Colonic mucosa (tissue), 4 donors: Measurements from ENCODE around the gene TGM2. TPM values are rescaled to one million over a fixed set of nuclear protein-coding genes. Genes with fewer than 3 reads are reported as not detected.

Experiments used
- DNase-seq: peaks from one replicate; pipeline ENCODE4 v3.0.0-alpha.2; 2020
- H3K27ac ChIP-seq: fragments of 200-600 bp; one replicate; pipeline ENCODE4 v1.8.0; 2021
- H3K27me3 ChIP-seq: fragments of 200-600 bp; one replicate; pipeline ENCODE4 v1.8.0; 2021
- H3K36me3 ChIP-seq: fragments of 200-600 bp; one replicate; pipeline ENCODE4 v1.8.0; 2021
- H3K4me1 ChIP-seq: fragments of 200-600 bp; one replicate; pipeline ENCODE4 v1.8.0; 2021; ENCODE audit warnings: mild to moderate bottlenecking
- H3K4me3 ChIP-seq: fragments of 200-600 bp; one replicate; pipeline ENCODE4 v1.8.0; 2021
- H3K9ac ChIP-seq, 2 donors: one replicate each; pipeline ENCODE4 v1.7.0; 2013; ENCODE audit warnings: control low read depth in 2 of 2, low read depth in 2 of 2, low read length in 2 of 2
- H3K9me3 ChIP-seq: fragments of 200-600 bp; one replicate; pipeline ENCODE4 v1.8.0; 2021
- intact Hi-C: fragments of 100-400 bp; cut with DNase I; formaldehyde crosslinking; loops from one replicate; pipeline ENCODE4 v1.14.1; 2022
- total RNA-seq, 2 donors: library from RNA; stranded (reverse); fragmentation: NEBNext Ultra II Directional in 1 of 2; extraction: Animal tissue kit (Norgen Biotek cat#: 25700) in 1 of 2; gene quantifications; one replicate each; pipeline ENCODE4 v1.2.1, GENCODE V29; 2021
- TF ChIP-seq, protein P1 (sequence below): fragments of 200-600 bp; IDR thresholded peaks from one replicate; pipeline ENCODE4 v1.8.0; 2022; ENCODE audit warnings: antibody characterized with exemption, mild to moderate bottlenecking
- donor health status: healthy.
- donor health status: DM: no; HTN: no; CAD: no.
- donor health status: DM: no; HTN: no; CAD: no.

TGM2 gene
- total RNA-seq, 2 donors from 2014 or later: 14.5 to 32.8 TPM

DNA sequence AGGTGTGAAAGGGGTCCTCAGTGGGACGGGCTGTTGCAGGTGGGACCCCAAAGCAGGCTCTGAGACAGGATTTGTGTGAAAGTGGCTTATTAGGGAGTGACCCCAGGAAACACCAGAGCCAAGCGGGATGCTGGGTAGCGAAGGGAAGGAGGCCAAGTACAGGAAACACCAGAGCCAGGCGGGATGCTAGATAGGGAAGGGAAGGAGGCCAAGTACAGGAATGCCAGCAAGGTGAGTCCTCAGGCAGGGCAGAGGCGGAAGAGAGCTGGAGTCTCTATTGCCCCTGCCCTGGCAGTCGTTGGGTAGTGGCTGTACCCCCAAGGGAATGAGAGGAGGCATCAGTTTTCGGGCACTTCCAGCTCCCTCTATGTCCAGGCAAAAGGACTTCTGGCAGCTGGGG is 30.5 kb upstream of the TGM2 start:
- TF ChIP-seq, protein P1, sequence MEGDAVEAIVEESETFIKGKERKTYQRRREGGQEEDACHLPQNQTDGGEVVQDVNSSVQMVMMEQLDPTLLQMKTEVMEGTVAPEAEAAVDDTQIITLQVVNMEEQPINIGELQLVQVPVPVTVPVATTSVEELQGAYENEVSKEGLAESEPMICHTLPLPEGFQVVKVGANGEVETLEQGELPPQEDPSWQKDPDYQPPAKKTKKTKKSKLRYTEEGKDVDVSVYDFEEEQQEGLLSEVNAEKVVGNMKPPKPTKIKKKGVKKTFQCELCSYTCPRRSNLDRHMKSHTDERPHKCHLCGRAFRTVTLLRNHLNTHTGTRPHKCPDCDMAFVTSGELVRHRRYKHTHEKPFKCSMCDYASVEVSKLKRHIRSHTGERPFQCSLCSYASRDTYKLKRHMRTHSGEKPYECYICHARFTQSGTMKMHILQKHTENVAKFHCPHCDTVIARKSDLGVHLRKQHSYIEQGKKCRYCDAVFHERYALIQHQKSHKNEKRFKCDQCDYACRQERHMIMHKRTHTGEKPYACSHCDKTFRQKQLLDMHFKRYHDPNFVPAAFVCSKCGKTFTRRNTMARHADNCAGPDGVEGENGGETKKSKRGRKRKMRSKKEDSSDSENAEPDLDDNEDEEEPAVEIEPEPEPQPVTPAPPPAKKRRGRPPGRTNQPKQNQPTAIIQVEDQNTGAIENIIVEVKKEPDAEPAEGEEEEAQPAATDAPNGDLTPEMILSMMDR: no peak
- no peak for DNase-seq
- Histone ChIP-seq H3K9ac (no peak overlapping the region), H3K27ac (no peak overlapping the region), H3K9me3 (no peaks in the 10 kb centered on the region), H3K27me3 (no peaks in the 10 kb centered on the region), H3K4me1 (no peaks in the 10 kb centered on the region), H3K36me3 (no peaks in the 10 kb centered on the region), H3K4me3 (no peak overlapping the region)
- intact Hi-C loops: no loop called here

- H3K9ac ChIP-seq: no peak overlapping the region
- H3K9me3 ChIP-seq: no peaks in the 10 kb centered on the region
- no peak overlapping the region for H3K27ac ChIP-seq
- H3K36me3 ChIP-seq: no peaks in the 10 kb centered on the region
- TF ChIP-seq, protein P1: no peak
- H3K4me3 ChIP-seq: no peak overlapping the region
- intact Hi-C loops: no loop called here
- no peak for DNase-seq
- no peaks in the 10 kb centered on the region for H3K27me3 ChIP-seq
- no peaks in the 10 kb centered on the region for H3K4me1 ChIP-seq
These were observed 30.0 kb upstream of the TGM2 start for GRCh38 chr20:38194971-38195504.

DNA sequence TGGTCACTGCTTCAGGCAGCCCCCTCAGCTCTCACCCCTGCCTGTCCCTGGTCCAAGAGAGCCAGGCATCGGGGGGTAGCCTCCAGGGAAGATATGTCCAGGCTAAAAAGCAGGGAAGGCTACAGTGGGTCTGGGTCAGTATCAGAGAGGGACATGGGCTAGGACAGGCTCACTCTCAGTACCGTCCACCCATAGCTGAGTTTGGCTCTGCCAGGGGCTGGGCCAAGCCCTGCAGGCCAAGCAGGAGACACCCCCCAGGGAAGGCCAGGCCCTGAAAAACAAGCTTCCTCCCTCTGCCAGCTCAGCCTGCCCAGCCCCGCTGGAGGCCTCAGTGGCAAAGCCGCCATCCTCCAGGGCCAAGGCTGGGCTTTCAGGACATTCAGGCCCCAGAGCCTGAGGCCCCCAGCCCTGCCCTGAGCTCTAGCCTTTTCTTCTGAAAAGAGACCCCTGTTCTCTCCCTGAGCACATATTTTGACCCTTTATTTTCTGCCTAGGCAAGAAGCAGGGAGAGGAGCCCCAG is 28.6 kb upstream of the TGM2 start:
- intact Hi-C loops: no loop called here
- Histone ChIP-seq H3K27me3 (no peaks in the 10 kb centered on the region), H3K27ac (no peak overlapping the region), H3K9me3 (no peaks in the 10 kb centered on the region), H3K4me3 (no peak overlapping the region), H3K36me3 (no peaks in the 10 kb centered on the region), H3K9ac (no peak overlapping the region), H3K4me1 (no peaks in the 10 kb centered on the region)
- TF ChIP-seq, protein P1: no peak
- no peak for DNase-seq

GRCh38 chr20:38192323-38192885 is 27.3 kb upstream of the TGM2 start:
- Histone ChIP-seq H3K4me3 (no peak overlapping the region), H3K4me1 (no peaks in the 10 kb centered on the region), H3K9me3 (no peaks in the 10 kb centered on the region), H3K27me3 (no peaks in the 10 kb centered on the region), H3K9ac (no peak overlapping the region), H3K27ac (no peak overlapping the region), H3K36me3 (no peaks in the 10 kb centered on the region)
- no peak for DNase-seq
- TF ChIP-seq, protein P1: no peak
- intact Hi-C loops: no loop called here

GRCh38 chr20:38191654-38192053 is 26.6 kb upstream of the TGM2 start:
- Histone ChIP-seq H3K9me3 (no peaks in the 10 kb centered on the region), H3K4me1 (no peaks in the 10 kb centered on the region), H3K4me3 (no peak overlapping the region), H3K9ac (no peak overlapping the region), H3K27ac (no peak overlapping the region), H3K36me3 (no peaks in the 10 kb centered on the region), H3K27me3 (no peaks in the 10 kb centered on the region)
- intact Hi-C loops: no loop called here
- TF ChIP-seq, protein P1: no peak
- DNase-seq: no peak
